ENCODE results near the gene DPYSL4. TPM values are rescaled to one million over a fixed set of nuclear protein-coding genes. Genes with fewer than 3 reads are reported as not detected.

Gene DPYSL4
- total RNA-seq, 1 donor from 2014 or later = 35.2 TPM

DNA sequence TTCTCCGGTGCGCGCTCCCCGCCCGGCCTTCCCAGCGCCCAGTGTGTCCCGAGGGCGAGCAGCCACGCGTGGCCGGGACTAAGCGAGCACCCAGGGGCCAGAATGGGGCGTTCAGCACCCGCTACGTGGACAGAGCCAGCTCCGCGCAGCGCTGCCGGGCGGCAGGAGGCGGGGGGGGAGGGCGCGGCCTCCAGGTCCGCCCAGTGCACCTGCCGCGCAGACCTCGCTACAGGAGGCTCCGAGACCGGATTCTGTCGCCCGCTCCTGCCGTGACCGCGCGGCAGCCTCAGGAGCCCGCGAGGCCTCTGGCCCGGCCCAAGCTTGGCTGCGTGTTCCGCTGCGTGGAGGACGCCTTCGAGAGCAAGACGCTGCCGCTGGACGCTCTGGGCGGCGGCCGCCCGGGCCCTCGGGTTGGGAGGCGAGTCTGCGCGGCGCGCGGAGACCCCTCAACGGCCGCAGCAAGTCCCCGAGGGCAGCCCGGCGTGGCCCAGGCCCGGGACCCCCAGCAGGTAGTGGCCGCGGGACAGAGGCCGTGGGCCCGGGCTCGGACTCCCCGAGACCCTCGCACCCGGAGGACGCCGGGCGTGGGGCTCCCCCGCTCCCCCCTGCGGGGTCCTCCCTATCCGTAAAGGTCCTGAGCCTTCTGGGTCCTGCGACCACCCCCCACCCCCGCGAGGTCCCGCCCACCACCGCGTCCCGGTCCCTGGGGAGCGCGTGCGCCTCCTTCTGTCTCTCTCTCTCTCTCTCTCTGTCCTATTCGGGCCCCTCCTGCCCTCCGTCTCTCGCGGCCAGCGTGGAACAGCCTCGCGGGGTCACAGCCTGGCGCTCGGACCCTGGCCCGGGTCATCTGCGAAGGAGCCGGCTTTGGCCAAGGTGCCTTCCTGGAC lies 904 bp upstream of the DPYSL4 start:
- H3K27ac Mint-ChIP-seq (ENCODE audit: unreplicated experiment) = no peak overlapping the region
- peak overlapping the region; percentile 62 for H3K4me3 Mint-ChIP-seq (ENCODE audit: unreplicated experiment)
- peaks cover 27% of the 10 kb centered on the region for H3K27me3 Mint-ChIP-seq (ENCODE audit: low read depth)
- no peak for DNase-seq (ENCODE audit: low spot score)
- H3K9me3 Mint-ChIP-seq (ENCODE audit: low read depth) = no peaks in the 10 kb centered on the region
- H3K36me3 Mint-ChIP-seq (ENCODE audit: low read depth) = peaks cover 4% of the 10 kb centered on the region
- TF ChIP-seq, protein P1, sequence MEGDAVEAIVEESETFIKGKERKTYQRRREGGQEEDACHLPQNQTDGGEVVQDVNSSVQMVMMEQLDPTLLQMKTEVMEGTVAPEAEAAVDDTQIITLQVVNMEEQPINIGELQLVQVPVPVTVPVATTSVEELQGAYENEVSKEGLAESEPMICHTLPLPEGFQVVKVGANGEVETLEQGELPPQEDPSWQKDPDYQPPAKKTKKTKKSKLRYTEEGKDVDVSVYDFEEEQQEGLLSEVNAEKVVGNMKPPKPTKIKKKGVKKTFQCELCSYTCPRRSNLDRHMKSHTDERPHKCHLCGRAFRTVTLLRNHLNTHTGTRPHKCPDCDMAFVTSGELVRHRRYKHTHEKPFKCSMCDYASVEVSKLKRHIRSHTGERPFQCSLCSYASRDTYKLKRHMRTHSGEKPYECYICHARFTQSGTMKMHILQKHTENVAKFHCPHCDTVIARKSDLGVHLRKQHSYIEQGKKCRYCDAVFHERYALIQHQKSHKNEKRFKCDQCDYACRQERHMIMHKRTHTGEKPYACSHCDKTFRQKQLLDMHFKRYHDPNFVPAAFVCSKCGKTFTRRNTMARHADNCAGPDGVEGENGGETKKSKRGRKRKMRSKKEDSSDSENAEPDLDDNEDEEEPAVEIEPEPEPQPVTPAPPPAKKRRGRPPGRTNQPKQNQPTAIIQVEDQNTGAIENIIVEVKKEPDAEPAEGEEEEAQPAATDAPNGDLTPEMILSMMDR (IDR thresholded peaks at IDR 0.05) = no peak
- H3K4me1 Mint-ChIP-seq (ENCODE audit: low read depth) = peaks cover 14% of the 10 kb centered on the region

DNA sequence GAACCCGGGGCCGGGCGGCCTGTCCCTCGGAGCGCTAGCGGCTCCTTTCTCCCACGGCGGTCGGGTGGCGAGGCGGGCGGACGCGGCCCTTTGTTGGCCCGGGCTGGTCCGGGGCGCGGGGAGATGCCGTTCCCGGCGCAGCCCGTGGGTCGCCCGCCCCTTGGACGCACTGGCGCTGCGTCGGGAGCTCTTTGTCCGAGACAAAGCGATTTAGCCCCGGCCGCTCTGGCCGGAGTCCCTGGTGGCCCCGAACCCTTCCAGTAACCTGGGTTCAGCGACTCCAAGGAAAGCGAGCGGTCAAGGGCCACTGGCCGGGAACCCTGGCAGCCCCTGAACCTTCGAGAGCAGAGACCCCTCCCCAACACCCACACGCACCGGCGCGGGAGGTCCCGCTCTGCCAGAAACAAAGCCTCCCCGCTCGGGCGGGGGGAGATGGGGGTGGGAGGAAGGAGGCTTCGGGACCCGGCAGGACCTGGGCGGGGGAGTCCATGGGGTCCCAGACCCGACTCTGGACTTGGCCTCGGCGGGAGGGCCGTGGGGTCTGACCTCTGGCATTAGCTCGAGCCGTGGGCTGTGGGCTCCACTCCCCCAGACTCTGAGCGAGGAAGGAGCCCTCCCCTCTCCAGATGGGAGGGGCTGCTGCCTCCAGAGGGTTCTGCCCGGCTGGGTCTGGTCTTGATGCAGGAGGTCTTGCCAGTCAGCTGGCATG lies 836 bp downstream of the DPYSL4 start:
- Mint-ChIP-seq H3K4me3 (ENCODE audit: unreplicated experiment) (peak overlapping the region; percentile 65), H3K27ac (ENCODE audit: unreplicated experiment) (no peak overlapping the region), H3K27me3 (ENCODE audit: low read depth) (peaks cover 16% of the 10 kb centered on the region), H3K9me3 (ENCODE audit: low read depth) (no peaks in the 10 kb centered on the region), H3K36me3 (ENCODE audit: low read depth) (peaks cover 5% of the 10 kb centered on the region), H3K4me1 (ENCODE audit: low read depth) (peaks cover 14% of the 10 kb centered on the region)
- TF ChIP-seq, protein P1 (IDR thresholded peaks at IDR 0.05) = no peak
- DNase-seq (ENCODE audit: low spot score) = no peak

DNA sequence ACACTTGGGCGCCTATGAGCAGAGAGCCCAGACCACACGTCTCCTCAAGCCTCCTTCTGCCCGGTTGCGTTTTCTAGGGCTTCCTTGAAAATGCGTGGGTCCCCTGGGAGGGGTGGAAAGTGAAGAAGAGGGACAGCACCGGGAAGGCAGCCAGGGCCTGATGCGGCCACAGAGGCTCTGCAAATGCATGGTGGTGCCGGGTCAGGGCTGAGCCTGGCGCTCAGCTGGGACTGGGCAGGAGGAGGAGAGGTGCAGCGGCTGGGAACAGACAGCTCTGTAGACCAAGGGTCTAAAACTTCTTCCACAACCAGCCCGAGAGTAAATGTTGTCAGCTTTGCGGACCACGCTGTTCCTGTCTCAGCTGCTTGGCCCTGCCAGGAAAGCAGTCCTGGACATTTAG lies 1.6 kb downstream of the DPYSL4 start:
- H3K36me3 Mint-ChIP-seq (ENCODE audit: low read depth) = peaks cover 9% of the 10 kb centered on the region
- H3K27ac Mint-ChIP-seq (ENCODE audit: unreplicated experiment) = no peak overlapping the region
- H3K4me3 Mint-ChIP-seq (ENCODE audit: unreplicated experiment) = peak overlapping the region; percentile 65
- TF ChIP-seq, protein P1 (IDR thresholded peaks at IDR 0.05) = no peak
- H3K27me3 Mint-ChIP-seq (ENCODE audit: low read depth) = peaks cover 12% of the 10 kb centered on the region
- peaks cover 17% of the 10 kb centered on the region for H3K4me1 Mint-ChIP-seq (ENCODE audit: low read depth)
- no peaks in the 10 kb centered on the region for H3K9me3 Mint-ChIP-seq (ENCODE audit: low read depth)
- DNase-seq (ENCODE audit: low spot score) = no peak

DNA sequence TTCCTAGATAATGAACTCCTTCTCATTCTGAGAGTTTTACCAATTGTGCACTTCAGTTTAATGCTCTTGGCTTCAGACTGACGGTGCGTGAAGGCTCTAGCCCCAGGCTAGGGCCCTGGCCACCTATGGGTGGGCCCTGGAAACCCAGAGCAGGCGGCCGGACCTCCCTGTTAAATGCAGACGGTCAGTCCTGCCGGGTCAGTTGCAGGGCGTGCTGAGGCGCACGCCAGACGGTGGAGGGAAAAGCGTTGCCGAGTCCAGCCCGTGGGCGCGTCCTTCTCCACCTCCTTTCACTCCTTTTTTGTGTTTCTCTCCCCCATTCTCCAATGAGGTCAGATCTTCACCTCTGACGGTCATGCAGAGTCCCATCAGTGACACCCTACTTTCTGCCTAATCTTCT lies 2.3 kb downstream of the DPYSL4 start:
- Mint-ChIP-seq H3K36me3 (ENCODE audit: low read depth) (peaks cover 11% of the 10 kb centered on the region), H3K9me3 (ENCODE audit: low read depth) (no peaks in the 10 kb centered on the region), H3K27ac (ENCODE audit: unreplicated experiment) (no peak overlapping the region), H3K4me3 (ENCODE audit: unreplicated experiment) (no peak overlapping the region), H3K27me3 (ENCODE audit: low read depth) (peaks cover 9% of the 10 kb centered on the region), H3K4me1 (ENCODE audit: low read depth) (peaks cover 17% of the 10 kb centered on the region)
- TF ChIP-seq, protein P1 (IDR thresholded peaks at IDR 0.05) = no peak
- DNase-seq (ENCODE audit: low spot score) = no peak

DNA sequence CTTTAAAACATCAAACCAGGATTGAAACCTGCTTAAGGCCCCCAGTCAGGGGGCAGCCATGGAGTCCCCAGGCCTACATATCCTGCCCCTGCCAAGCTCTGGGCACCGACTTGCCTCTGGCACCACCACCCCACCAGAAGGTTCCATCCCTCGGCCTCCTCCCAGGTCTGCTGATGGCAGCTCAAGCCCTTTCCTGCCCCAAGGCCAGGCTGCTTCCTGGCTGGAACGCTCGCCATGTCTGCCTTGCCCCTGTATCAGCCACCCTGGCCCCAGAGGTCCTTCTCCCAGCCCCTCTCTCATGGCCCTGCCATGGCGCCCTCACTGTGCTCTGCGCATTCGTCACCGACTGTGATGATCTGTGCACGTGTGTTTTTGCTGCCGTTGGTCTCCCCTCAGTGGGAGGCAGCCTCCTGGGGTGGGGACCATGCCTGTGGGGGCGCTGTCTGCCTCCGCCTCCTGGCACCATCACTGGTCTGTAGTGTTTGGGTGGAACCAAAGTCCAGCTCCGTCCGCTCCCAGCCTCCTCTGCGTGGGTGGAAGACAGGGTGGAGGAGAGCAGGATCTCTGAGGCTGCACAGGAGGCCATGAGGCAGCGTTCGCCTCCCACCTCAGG lies 3.2 kb downstream of the DPYSL4 start:
- Mint-ChIP-seq H3K27me3 (ENCODE audit: low read depth) (peaks cover 4% of the 10 kb centered on the region), H3K36me3 (ENCODE audit: low read depth) (peaks cover 13% of the 10 kb centered on the region), H3K4me3 (ENCODE audit: unreplicated experiment) (no peak overlapping the region), H3K27ac (ENCODE audit: unreplicated experiment) (no peak overlapping the region), H3K9me3 (ENCODE audit: low read depth) (no peaks in the 10 kb centered on the region), H3K4me1 (ENCODE audit: low read depth) (peaks cover 14% of the 10 kb centered on the region)
- TF ChIP-seq, protein P1 (IDR thresholded peaks at IDR 0.05) = no peak
- no peak for DNase-seq (ENCODE audit: low spot score)
